ENCODE measurements around the gene STAB2. TPM values are rescaled to one million over a fixed set of nuclear protein-coding genes. Genes with fewer than 3 reads are reported as not detected.
A peak's percentile ranks its signal among the peaks of the same experiment; 100 is the strongest.

The STAB2 gene
- total RNA-seq, 1 donor from 2014 or later = 0.03 TPM

GRCh38 chr12:103799857-103800771 lies 213.0 kb downstream of the STAB2 start:
- no peaks in the 10 kb centered on the region for H3K9me3 ChIP-seq (replicated peaks)
- DNase-seq = peak; percentile 67
- H3K27me3 ChIP-seq (ENCODE audit: low read depth) = no peaks in the 10 kb centered on the region
- H3K36me3 ChIP-seq = peaks cover 8% of the 10 kb centered on the region
- no peak for TF ChIP-seq CTCF (IDR thresholded peaks at IDR 0.05; ENCODE audit: borderline replicate concordance)
- peaks cover 19% of the 10 kb centered on the region for H3K4me1 ChIP-seq
- peak overlapping the region; percentile 61 for H3K27ac ChIP-seq (replicated peaks)
- peak overlapping the region; percentile 43 for H3K4me3 ChIP-seq
- intact Hi-C loops (cut with micrococcal nuclease) = no loop called here

- DNase-seq = no peak
- Histone ChIP-seq H3K9me3 (replicated peaks) (no peaks in the 10 kb centered on the region), H3K27me3 (ENCODE audit: low read depth) (no peaks in the 10 kb centered on the region), H3K4me1 (peaks cover 19% of the 10 kb centered on the region), H3K36me3 (no peaks in the 10 kb centered on the region), H3K27ac (replicated peaks) (no peak overlapping the region), H3K4me3 (no peak overlapping the region)
- intact Hi-C loops (cut with micrococcal nuclease) = no loop called here
- TF ChIP-seq CTCF (IDR thresholded peaks at IDR 0.05; ENCODE audit: borderline replicate concordance) = no peak
Observed at GRCh38 chr12:103801709-103802585, 214.9 kb downstream of the STAB2 start.

GRCh38 chr12:103802586-103802886 lies 215.5 kb downstream of the STAB2 start:
- no peak for TF ChIP-seq CTCF (IDR thresholded peaks at IDR 0.05; ENCODE audit: borderline replicate concordance)
- no peaks in the 10 kb centered on the region for H3K27me3 ChIP-seq (ENCODE audit: low read depth)
- no peaks in the 10 kb centered on the region for H3K9me3 ChIP-seq (replicated peaks)
- H3K27ac ChIP-seq (replicated peaks) = no peak overlapping the region
- peaks cover 19% of the 10 kb centered on the region for H3K4me1 ChIP-seq
- DNase-seq = no peak
- H3K4me3 ChIP-seq = no peak overlapping the region
- H3K36me3 ChIP-seq = no peaks in the 10 kb centered on the region
- intact Hi-C loops (cut with micrococcal nuclease) = no loop called here

- H3K27ac ChIP-seq (replicated peaks) = no peak overlapping the region
- no peak for DNase-seq
- intact Hi-C loops (cut with micrococcal nuclease) = no loop called here
- H3K4me1 ChIP-seq = peaks cover 19% of the 10 kb centered on the region
- no peaks in the 10 kb centered on the region for H3K9me3 ChIP-seq (replicated peaks)
- no peak for TF ChIP-seq CTCF (IDR thresholded peaks at IDR 0.05; ENCODE audit: borderline replicate concordance)
- H3K27me3 ChIP-seq (ENCODE audit: low read depth) = no peaks in the 10 kb centered on the region
- H3K4me3 ChIP-seq = no peak overlapping the region
- no peaks in the 10 kb centered on the region for H3K36me3 ChIP-seq
Observed at GRCh38 chr12:103803847-103804246, 216.8 kb downstream of the STAB2 start.

GRCh38 chr12:103805655-103806360 lies 218.7 kb downstream of the STAB2 start:
- intact Hi-C loops (cut with micrococcal nuclease) = no loop called here
- Histone ChIP-seq H3K4me1 (peaks cover 3% of the 10 kb centered on the region), H3K36me3 (no peaks in the 10 kb centered on the region), H3K27ac (replicated peaks) (no peak overlapping the region), H3K27me3 (ENCODE audit: low read depth) (no peaks in the 10 kb centered on the region), H3K9me3 (replicated peaks) (no peaks in the 10 kb centered on the region), H3K4me3 (no peak overlapping the region)
- TF ChIP-seq CTCF (IDR thresholded peaks at IDR 0.05; ENCODE audit: borderline replicate concordance) = no peak
- no peak for DNase-seq
